ENCODE data around the gene GALNT11. TPM values are rescaled to one million over a fixed set of nuclear protein-coding genes. Genes with fewer than 3 reads are reported as not detected.
"Not testable (repeated sequence)": the region's sequence is repeated elsewhere in the genome, so short reads cannot be mapped to it uniquely, and the experiment has no call there.

The GALNT11 gene
- total and polyA plus RNA-seq, 12 donors: 13.2 to 28.4 (median 21.7) TPM

DNA sequence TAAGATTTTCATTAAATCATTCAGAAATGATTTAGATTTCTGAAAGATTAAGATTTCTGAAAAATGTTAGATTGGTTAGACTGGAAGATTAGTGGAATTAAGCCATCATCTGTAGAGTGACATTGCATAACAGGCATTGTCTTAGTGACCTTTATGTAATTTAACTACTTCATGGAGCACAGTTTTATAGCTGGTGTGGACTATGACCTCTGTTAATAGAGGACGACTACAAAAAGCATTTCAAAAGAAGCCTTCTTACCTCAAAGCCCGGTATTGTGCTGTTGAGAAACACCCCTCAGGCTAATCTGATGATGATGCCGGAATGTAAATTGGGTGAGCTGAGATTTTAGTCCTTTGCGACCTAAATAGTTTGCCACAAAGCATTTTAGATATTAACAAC, 55.6 kb downstream of the GALNT11 start:
- intact Hi-C loops (cut with DNase I): no loop called here
- Histone ChIP-seq H3K27me3 (no peaks in the 10 kb centered on the region), H3K27ac (no peak overlapping the region), H3K36me3 (no peaks in the 10 kb centered on the region), H3K4me3 (no peak overlapping the region), H3K4me1 (peaks cover 0 to 27% (median 15%) of the 10 kb centered on the region in 9 donors), H3K9me3 (no peaks in the 10 kb centered on the region)
- WGBS, 2 donors: 92% methylated on average over 4 of the region's 4 CpGs
- ATAC-seq: no peak
- TF ChIP-seq, protein P1, sequence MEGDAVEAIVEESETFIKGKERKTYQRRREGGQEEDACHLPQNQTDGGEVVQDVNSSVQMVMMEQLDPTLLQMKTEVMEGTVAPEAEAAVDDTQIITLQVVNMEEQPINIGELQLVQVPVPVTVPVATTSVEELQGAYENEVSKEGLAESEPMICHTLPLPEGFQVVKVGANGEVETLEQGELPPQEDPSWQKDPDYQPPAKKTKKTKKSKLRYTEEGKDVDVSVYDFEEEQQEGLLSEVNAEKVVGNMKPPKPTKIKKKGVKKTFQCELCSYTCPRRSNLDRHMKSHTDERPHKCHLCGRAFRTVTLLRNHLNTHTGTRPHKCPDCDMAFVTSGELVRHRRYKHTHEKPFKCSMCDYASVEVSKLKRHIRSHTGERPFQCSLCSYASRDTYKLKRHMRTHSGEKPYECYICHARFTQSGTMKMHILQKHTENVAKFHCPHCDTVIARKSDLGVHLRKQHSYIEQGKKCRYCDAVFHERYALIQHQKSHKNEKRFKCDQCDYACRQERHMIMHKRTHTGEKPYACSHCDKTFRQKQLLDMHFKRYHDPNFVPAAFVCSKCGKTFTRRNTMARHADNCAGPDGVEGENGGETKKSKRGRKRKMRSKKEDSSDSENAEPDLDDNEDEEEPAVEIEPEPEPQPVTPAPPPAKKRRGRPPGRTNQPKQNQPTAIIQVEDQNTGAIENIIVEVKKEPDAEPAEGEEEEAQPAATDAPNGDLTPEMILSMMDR (IDR thresholded peaks at IDR 0.05): no peak
- no peak for DNase-seq

DNA sequence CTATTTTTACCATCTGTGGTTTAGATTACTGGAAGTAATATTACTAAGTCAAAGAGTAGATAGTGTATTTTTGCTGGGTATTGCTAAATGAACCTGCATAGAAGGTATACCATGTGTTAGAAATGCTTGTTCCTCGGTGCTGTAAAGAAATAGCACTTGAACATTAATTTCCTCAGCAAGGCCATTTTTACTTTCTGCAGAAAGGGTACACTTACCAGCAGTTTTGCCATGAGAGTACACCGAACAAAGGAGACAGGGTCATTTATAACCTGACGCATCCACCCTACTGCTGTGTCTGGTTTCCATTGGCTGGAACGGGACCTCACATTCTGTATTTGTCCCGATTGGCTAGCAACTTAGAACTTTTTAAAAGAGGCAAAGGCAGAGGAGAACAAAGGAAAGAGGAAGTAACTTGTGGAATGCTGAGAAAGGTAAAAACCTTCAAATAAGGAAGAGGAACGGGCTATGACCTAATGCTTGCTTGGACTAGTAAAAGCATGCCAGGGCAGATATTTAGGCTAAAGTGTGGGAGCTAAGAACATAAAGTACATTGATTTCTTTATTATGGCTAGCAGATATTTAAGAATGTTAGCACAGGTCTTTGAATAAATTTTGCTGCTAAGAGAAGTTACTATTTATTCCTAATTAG, 56.7 kb downstream of the GALNT11 start:
- H3K36me3 ChIP-seq; intact Hi-C loops (cut with DNase I); H3K4me3 ChIP-seq; ATAC-seq; DNase-seq; H3K9me3 ChIP-seq; H3K27me3 ChIP-seq: not testable (repeated sequence)
- 92 to 97% methylated on average over 4 of the region's 6 CpGs for WGBS, 2 donors
- H3K27ac ChIP-seq: peak overlapping the region in 1 of 10 donors; percentile 51
- H3K4me1 ChIP-seq: peaks cover 0 to 27% (median 4%) of the 10 kb centered on the region in 9 donors

DNA sequence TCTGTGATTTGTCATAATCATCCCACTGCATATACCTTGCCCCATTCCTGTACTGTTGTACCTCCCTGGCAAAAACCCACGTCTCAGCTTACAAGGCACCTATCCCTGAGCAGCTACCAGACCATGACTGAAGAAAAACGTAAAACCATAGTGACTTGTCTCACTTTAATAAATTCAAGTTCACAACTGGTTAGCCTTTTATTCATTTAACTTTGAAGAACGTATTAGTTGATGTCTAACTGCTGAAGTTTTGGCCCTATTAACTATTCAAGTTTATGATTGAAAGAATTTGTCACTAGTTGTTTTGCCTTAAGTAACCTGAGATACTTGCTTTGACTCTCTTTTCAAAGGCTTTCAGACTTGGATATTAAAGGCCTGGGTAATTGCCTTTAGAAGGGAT, 59.7 kb downstream of the GALNT11 start:
- intact Hi-C loops (cut with DNase I): no loop called here
- DNase-seq: no peak
- Histone ChIP-seq H3K27me3 (no peaks in the 10 kb centered on the region), H3K36me3 (peaks cover 0 to 4% (median 0%) of the 10 kb centered on the region in 9 donors), H3K9me3 (peaks cover 0 to 23% (median 8%) of the 10 kb centered on the region in 11 donors), H3K27ac (no peak overlapping the region), H3K4me3 (no peak overlapping the region), H3K4me1 (peaks cover 0 to 19% (median 0%) of the 10 kb centered on the region in 9 donors)
- no peak for ATAC-seq
- 96 to 98% methylated on average over 3 of the region's 3 CpGs for WGBS, 2 donors
- TF ChIP-seq, protein P1 (IDR thresholded peaks at IDR 0.05): no peak

DNA sequence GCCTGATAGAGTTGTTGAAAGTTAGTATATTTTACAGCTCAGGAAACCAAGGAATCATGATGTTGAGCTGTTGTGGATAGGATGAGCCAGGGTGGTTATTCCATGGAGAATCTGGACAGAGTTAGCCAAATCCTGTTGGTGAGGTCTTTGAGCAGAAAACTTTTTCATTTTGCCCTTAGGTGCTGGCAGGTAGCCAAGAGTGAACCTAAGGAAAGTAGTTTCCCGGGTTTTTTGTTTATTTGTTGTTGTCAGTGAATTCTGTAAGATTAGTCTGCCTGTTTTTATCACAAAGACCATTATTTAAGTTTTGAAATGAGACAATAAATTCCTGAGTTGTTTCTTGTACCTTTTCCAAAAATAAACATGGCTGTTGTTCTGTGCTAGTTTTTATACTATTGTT, 61.0 kb downstream of the GALNT11 start:
- no peak for ATAC-seq
- H3K4me1 ChIP-seq: peaks cover 0 to 17% (median 0%) of the 10 kb centered on the region in 9 donors
- DNase-seq: no peak
- H3K27me3 ChIP-seq: no peaks in the 10 kb centered on the region
- H3K36me3 ChIP-seq: peaks cover 0 to 4% (median 0%) of the 10 kb centered on the region in 9 donors
- intact Hi-C loops (cut with DNase I): no loop called here
- TF ChIP-seq, protein P1 (IDR thresholded peaks at IDR 0.05): no peak
- H3K9me3 ChIP-seq: peaks cover 0 to 24% (median 8%) of the 10 kb centered on the region in 11 donors
- no peak overlapping the region for H3K27ac ChIP-seq
- no peak overlapping the region for H3K4me3 ChIP-seq
- 61 to 72% methylated on average over 1 of the region's 1 CpG for WGBS, 2 donors

DNA sequence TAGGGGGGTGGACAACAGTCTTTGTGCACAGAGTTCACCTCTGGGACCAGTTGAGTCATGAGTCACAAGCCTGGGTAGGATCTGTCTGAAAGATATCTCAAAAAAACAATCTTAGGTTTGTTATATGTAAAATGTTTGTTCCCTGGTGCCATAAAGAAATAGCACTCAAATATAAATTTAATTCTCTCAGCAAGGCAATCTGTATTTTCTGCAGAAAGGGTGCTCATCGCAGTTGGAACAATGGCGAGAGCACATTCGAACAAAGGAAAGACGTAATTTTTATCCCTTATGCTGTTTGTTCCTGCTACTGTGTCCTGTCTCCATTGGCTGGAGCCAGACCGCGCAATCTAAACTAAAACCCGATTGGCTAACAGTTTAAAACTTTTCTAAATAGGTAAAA, 63.7 kb downstream of the GALNT11 start:
- Histone ChIP-seq H3K4me1 (peaks cover 0 to 5% (median 0%) of the 10 kb centered on the region in 9 donors), H3K36me3 (peaks cover 0 to 4% (median 0%) of the 10 kb centered on the region in 9 donors), H3K9me3 (peaks cover 0 to 24% (median 8%) of the 10 kb centered on the region in 11 donors), H3K27ac (no peak overlapping the region), H3K4me3 (no peak overlapping the region), H3K27me3 (no peaks in the 10 kb centered on the region)
- TF ChIP-seq, protein P1 (IDR thresholded peaks at IDR 0.05): no peak
- DNase-seq (no peak), ATAC-seq (no peak)
- 98 to 99% methylated on average over 7 of the region's 7 CpGs for WGBS, 2 donors
- intact Hi-C loops (cut with DNase I): no loop called here
